Heart right ventricle (tissue), 16 donors: ENCODE data around the gene CDK14. TPM values are rescaled to one million over a fixed set of nuclear protein-coding genes. Genes with fewer than 3 reads are reported as not detected.
A peak's percentile ranks its signal among the peaks of the same experiment; 100 is the strongest.
"Not testable (repeated sequence)": the region's sequence is repeated elsewhere in the genome, so short reads cannot be mapped to it uniquely, and the experiment has no call there.

Source experiments
- ATAC-seq, 8 donors: fragments of 200-7000 bp; cut with Tn5 transposase; one replicate each; pipeline ENCODE4 v1.9.1; 2020; ENCODE audit warnings: mild to moderate bottlenecking in 8 of 8, moderate library complexity in 8 of 8, moderate number of reproducible peaks in 1 of 8
- DNase-seq, 2 donors: peaks; one replicate each; pipeline ENCODE4 v3.0.0-alpha.2; 2020
- H3K27ac ChIP-seq, 10 donors: fragments of 200-600 bp; sonication (generic) in 2 of 10; one replicate each; pipeline versions ENCODE4 v1.5.0 to v1.8.0; 2020 to 2022; ENCODE audit warnings: mild to moderate bottlenecking in 3 of 10
- H3K27me3 ChIP-seq, 7 donors: fragments of 200-600 bp; one replicate each; pipeline ENCODE4 v1.8.0; 2021 to 2022; ENCODE audit warnings: mild to moderate bottlenecking in 2 of 7
- H3K36me3 ChIP-seq, 9 donors: fragments of 200-600 bp; sonication (generic) in 1 of 9; one replicate each; pipeline versions ENCODE4 v1.5.0 to v1.8.0; 2020 to 2022; ENCODE audit warnings: mild to moderate bottlenecking in 2 of 9
- H3K4me1 ChIP-seq, 9 donors: fragments of 200-600 bp; sonication (generic) in 1 of 9; one replicate each; pipeline versions ENCODE4 v1.5.0 to v1.8.0; 2020 to 2022; ENCODE audit warnings: mild to moderate bottlenecking in 4 of 9
- H3K4me3 ChIP-seq, 10 donors: fragments of 200-600 bp; sonication (generic) in 2 of 10; one replicate each; pipeline versions ENCODE4 v1.5.0 to v1.8.0; 2020 to 2022; ENCODE audit warnings: mild to moderate bottlenecking in 7 of 10, moderate library complexity in 2 of 10
- H3K9me3 ChIP-seq, 11 donors: fragments of 200-600 bp in 10 of 11; sonication (generic) in 2 of 11; one replicate each; pipeline versions ENCODE4 v1.5.0 to v1.8.0; 2013 to 2022; ENCODE audit warnings: mild to moderate bottlenecking in 2 of 11, control low read depth in 1 of 11, moderate library complexity in 1 of 11
- WGBS, 2 donors: extraction: QIAGEN DNeasy Blood & Tissue Kit; methylation state at CpG; one replicate each; pipeline ENCODE4 v1.1.7; 2013; ENCODE audit warnings: inconsistent platforms in 1 of 2; 5-methylcytosine and 5-hydroxymethylcytosine counted together
- intact Hi-C, 10 donors: fragments of 100-400 bp; cut with DNase I; formaldehyde crosslinking; loops; one replicate each; pipeline versions ENCODE4 v1.11.1 to v1.14.2; 2022
- polyA plus RNA-seq, 2 donors: library from polyadenylated mRNA; stranded (reverse); fragments of 200-250 nt; gene quantifications; one replicate each; pipeline ENCODE4 v1.2.3, GENCODE V29; 2013
- total RNA-seq, 10 donors: library from RNA; stranded (reverse); fragmentation: NEBNext Ultra II Directional in 3 of 10; extraction: Animal tissue kit (Norgen Biotek cat#: 25700) in 3 of 10; gene quantifications; one replicate each; pipeline versions ENCODE4 v1.2.1 to v1.2.4, GENCODE V29; 2021 to 2023
- TF ChIP-seq, protein P1 (sequence below), 9 donors: fragments of 200-600 bp; sonication (generic) in 2 of 9; IDR thresholded peaks; one replicate each; pipeline versions ENCODE4 v1.5.0 to v1.8.0; 2021 to 2022; ENCODE audit warnings: antibody characterized with exemption in 9 of 9, mild to moderate bottlenecking in 5 of 9, moderate library complexity in 1 of 9
- donor health status: Arrhythmogenic right ventricular cardiomyopathy.
- donor health status: ischemic (EF 13 %, LVEDD 7.1; RV severe dilation, severe dysfunction).
- donor health status: healthy with polysubstance abuse.
- donor health status: DM: no; HTN: yes; CAD: no.
- donor health status: DM: no; HTN: no; CAD: no.
- donor health status: ischemic (EF 25% LVEDD 6.9; RV normal size, moderate dysfunction).
- donor health status: ischemic (EF 25% LVEDD 5.7; RV mildly dilated, moderate dysfunction).
- donor health status: healthy.
- donor health status: DM: yes; HTN: yes; CAD: no.
- donor health status: Ischemic cardiomyopathy.
- donor health status: ischemic (EF 35%, LVEDD 5.7; RV mildly dilated, moderate dysfunction).
- donor health status: nonischemic (EF 11% LVEDD 7.7; RV severe dilation, severe dysfunction).
- donor health status: DM: yes; HTN: yes; CAD: no.
- donor health status: PGD.
- donor health status: ischemic (EF 29% LVEDD 5.4; RV normal size, mild dysfunction).
- donor health status: nonischemic (EF 23%, LVEDD 6.1; RV moderate dilation, normal function).

CDK14 gene
- total and polyA plus RNA-seq, 12 donors, result 3.9 to 36.5 (median 21.4) TPM

DNA sequence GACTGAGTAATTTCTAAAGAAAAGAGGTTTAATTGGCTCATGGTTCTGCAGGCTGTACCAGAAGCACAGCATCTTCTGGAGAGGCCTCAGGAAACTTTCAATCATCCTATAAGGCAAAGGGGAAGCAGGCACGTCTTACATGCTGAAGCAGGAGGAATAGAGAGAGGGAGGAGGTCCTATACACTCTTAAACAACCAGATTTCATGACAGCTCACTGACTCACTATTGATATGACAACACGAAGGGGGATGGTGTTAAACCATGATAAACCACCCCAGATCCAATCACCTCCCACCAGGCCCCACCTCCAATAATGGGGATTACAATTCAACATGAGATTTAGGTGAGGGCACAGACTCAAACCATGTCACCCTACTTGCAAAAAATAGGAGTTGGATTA, 201.5 kb downstream of the CDK14 start:
- H3K27me3 ChIP-seq, result no peaks in the 10 kb centered on the region
- peaks cover 0 to 24% (median 10%) of the 10 kb centered on the region in 11 donors for H3K9me3 ChIP-seq
- no peak overlapping the region for H3K4me3 ChIP-seq
- H3K36me3 ChIP-seq, result peaks cover 0 to under 1% (median 0%) of the 10 kb centered on the region in 9 donors
- DNase-seq (no peak), ATAC-seq (no peak)
- TF ChIP-seq, protein P1, sequence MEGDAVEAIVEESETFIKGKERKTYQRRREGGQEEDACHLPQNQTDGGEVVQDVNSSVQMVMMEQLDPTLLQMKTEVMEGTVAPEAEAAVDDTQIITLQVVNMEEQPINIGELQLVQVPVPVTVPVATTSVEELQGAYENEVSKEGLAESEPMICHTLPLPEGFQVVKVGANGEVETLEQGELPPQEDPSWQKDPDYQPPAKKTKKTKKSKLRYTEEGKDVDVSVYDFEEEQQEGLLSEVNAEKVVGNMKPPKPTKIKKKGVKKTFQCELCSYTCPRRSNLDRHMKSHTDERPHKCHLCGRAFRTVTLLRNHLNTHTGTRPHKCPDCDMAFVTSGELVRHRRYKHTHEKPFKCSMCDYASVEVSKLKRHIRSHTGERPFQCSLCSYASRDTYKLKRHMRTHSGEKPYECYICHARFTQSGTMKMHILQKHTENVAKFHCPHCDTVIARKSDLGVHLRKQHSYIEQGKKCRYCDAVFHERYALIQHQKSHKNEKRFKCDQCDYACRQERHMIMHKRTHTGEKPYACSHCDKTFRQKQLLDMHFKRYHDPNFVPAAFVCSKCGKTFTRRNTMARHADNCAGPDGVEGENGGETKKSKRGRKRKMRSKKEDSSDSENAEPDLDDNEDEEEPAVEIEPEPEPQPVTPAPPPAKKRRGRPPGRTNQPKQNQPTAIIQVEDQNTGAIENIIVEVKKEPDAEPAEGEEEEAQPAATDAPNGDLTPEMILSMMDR (IDR thresholded peaks at IDR 0.05), result no peak
- intact Hi-C loops, result no loop called here
- no peaks in the 10 kb centered on the region for H3K4me1 ChIP-seq
- no peak overlapping the region for H3K27ac ChIP-seq
- WGBS, 2 donors, result 77 to 85% methylated on average over 2 of the region's 2 CpGs

DNA sequence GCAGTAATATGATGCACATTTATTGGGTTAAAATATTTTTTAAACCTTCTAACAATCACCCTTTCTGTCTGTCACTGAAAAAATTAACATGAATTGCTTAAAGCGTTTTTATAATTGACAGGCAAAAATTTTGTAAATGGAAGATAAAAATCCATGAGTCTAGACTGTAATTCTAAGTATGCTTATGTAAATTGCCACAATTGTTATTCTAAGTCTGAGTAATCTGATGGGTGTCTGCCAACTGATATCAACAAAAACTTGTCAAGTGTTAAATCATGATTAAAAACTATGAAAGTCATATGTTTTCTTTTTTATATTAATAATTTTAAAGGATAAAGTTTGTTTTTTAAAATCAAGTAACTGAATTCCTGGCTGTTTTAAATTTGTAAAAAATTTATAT, 208.2 kb downstream of the CDK14 start:
- Histone ChIP-seq H3K27me3 (no peaks in the 10 kb centered on the region), H3K36me3 (peaks cover 0 to 4% (median 0%) of the 10 kb centered on the region in 9 donors), H3K9me3 (peaks cover 0 to 13% (median 0%) of the 10 kb centered on the region in 11 donors), H3K4me3 (no peak overlapping the region), H3K27ac (no peak overlapping the region), H3K4me1 (no peaks in the 10 kb centered on the region)
- ATAC-seq (no peak), DNase-seq (no peak)
- intact Hi-C loops, result no loop called here
- 53 to 63% methylated on average over 1 of the region's 1 CpG for WGBS, 2 donors
- TF ChIP-seq, protein P1 (IDR thresholded peaks at IDR 0.05), result no peak

GRCh38 chr7:90815552-90815951, 219.4 kb downstream of the CDK14 start:
- ATAC-seq, H3K4me3 ChIP-seq, DNase-seq, H3K27ac ChIP-seq, intact Hi-C loops, H3K27me3 ChIP-seq, H3K36me3 ChIP-seq: not testable (repeated sequence)
- Histone ChIP-seq H3K9me3 (peaks cover 0 to 18% (median 0%) of the 10 kb centered on the region in 11 donors), H3K4me1 (peaks cover 0 to 17% (median 0%) of the 10 kb centered on the region in 9 donors)
- 91 to 97% methylated on average over 2 of the region's 2 CpGs for WGBS, 2 donors

GRCh38 chr7:90816511-90817142, 220.5 kb downstream of the CDK14 start:
- TF ChIP-seq, protein P1 (IDR thresholded peaks at IDR 0.05), result no peak
- H3K9me3 ChIP-seq, result peaks cover 0 to 15% (median 0%) of the 10 kb centered on the region in 11 donors
- peak in 5 of 8 donors; percentile 7 to 75 (median 39) for ATAC-seq
- intact Hi-C loops, result no loop called here
- peaks cover 0 to 17% (median 0%) of the 10 kb centered on the region in 9 donors for H3K4me1 ChIP-seq
- 66 to 74% methylated on average over 6 of the region's 6 CpGs for WGBS, 2 donors
- H3K36me3 ChIP-seq, result no peaks in the 10 kb centered on the region
- H3K27me3 ChIP-seq, result no peaks in the 10 kb centered on the region
- no peak for DNase-seq
- no peak overlapping the region for H3K4me3 ChIP-seq
- H3K27ac ChIP-seq, result peak overlapping the region in 2 of 10 donors; percentile 3 to 31

GRCh38 chr7:90817151-90817550, 221.0 kb downstream of the CDK14 start:
- DNase-seq (no peak), ATAC-seq (no peak)
- intact Hi-C loops, result no loop called here
- Histone ChIP-seq H3K27me3 (no peaks in the 10 kb centered on the region), H3K36me3 (no peaks in the 10 kb centered on the region), H3K4me3 (no peak overlapping the region), H3K27ac (no peak overlapping the region), H3K4me1 (peaks cover 0 to 17% (median 0%) of the 10 kb centered on the region in 9 donors), H3K9me3 (peaks cover 0 to 10% (median 0%) of the 10 kb centered on the region in 11 donors)
- TF ChIP-seq, protein P1 (IDR thresholded peaks at IDR 0.05), result no peak
- 54 to 63% methylated on average over 4 of the region's 4 CpGs for WGBS, 2 donors
